K562 (cell line): Measurements from ENCODE around the gene CDKN2AIPNL.

Source experiments
- CTCF ChIP-seq, 3 experiments: IDR thresholded peaks in 2 of 3; conservative IDR thresholded peaks in 1 of 3; 2 replicates each; pipeline ENCODE4 v1.5.1; 2011 to 2012; ENCODE audit warnings: low read length in 3 of 3, mild to moderate bottlenecking in 3 of 3, control low read depth in 2 of 3, improper control_type of control experiment in 1 of 3, inconsistent platforms in 1 of 3, low read depth in 1 of 3, mixed read lengths in 1 of 3, moderate library complexity in 1 of 3; ENCODE audit not compliant: insufficient read depth in 2 of 3
- GATAD2A ChIP-seq: fragments of 450-650 bp; IDR thresholded peaks from 2 replicates; pipeline ENCODE4 v1.6.1; 2017
- HNRNPK ChIP-seq: fragments of 200-400 bp; formaldehyde crosslinking; IDR thresholded peaks from one replicate; pipeline ENCODE4 v1.6.1; 2018; ENCODE audit warnings: mild to moderate bottlenecking, low read depth, low read length; ENCODE audit not compliant: poor library complexity, severe bottlenecking
- JUND ChIP-seq, 2 experiments: IDR thresholded peaks; 2 replicates in 1 of 2; 3 replicates in 1 of 2; pipeline ENCODE4 v1.6.1; 2011; ENCODE audit warnings: borderline replicate concordance in 2 of 2, low read depth in 2 of 2, low read length in 2 of 2, improper control_type of control experiment in 1 of 2, missing biosample characterization in 1 of 2, missing genetic modification characterization in 1 of 2, missing genetic modification reagents in 1 of 2
- MAFK ChIP-seq: IDR thresholded peaks from 2 replicates; pipeline ENCODE4 v1.6.1; 2011; ENCODE audit warnings: low read length, improper control_type of control experiment
- NR2C2 ChIP-seq, 2 experiments: fragments of 200-800 bp in 1 of 2; sonication (Bioruptor generic) in 1 of 2; sonication (generic) in 1 of 2; formaldehyde crosslinking in 1 of 2; IDR thresholded peaks; 2 replicates each; pipeline versions ENCODE4 v1.6.1 to v1.8.0; 2016 to 2022; ENCODE audit warnings: mild to moderate bottlenecking in 1 of 2, missing compliant biosample characterization in 1 of 2, missing genetic modification characterization in 1 of 2, missing genetic modification reagents in 1 of 2
- REST ChIP-seq, 2 experiments: fragments of 450-650 bp; formaldehyde crosslinking in 1 of 2; IDR thresholded peaks; 2 replicates each; pipeline versions ENCODE4 v1.4.0 to v1.6.1; 2014 to 2020; ENCODE audit warnings: mild to moderate bottlenecking in 2 of 2, borderline replicate concordance in 1 of 2, low read depth in 1 of 2
- TFE3 ChIP-seq: fragments of 450-650 bp; formaldehyde crosslinking; IDR thresholded peaks from 2 replicates; pipeline ENCODE4 v1.4.0; 2020; ENCODE audit warnings: mild to moderate bottlenecking, mixed read lengths
- U2AF2 ChIP-seq: fragments of 200-400 bp; formaldehyde crosslinking; optimal IDR thresholded peaks from 2 replicates; pipeline ENCODE3; 2017; ENCODE audit warnings: low read depth, mild to moderate bottlenecking, low read length
- ZBTB11 ChIP-seq, 3 experiments: fragments of 200-800 bp in 1 of 3; fragments of 250-450 bp in 1 of 3; fragments of 450-650 bp in 1 of 3; sonication (Bioruptor Pico) in 1 of 3; sonication (Bioruptor generic) in 1 of 3; formaldehyde crosslinking in 1 of 3; IDR thresholded peaks; 2 replicates each; pipeline versions ENCODE4 v1.6.1 to v1.8.0; 2016 to 2022; ENCODE audit warnings: mild to moderate bottlenecking in 2 of 3, missing genetic modification characterization in 2 of 3, missing compliant biosample characterization in 1 of 3, moderate library complexity in 1 of 3
- ZBTB33 ChIP-seq: sonication (generic); formaldehyde crosslinking; IDR thresholded peaks from 2 replicates; pipeline ENCODE4 v1.8.1; 2023; ENCODE audit warnings: mild to moderate bottlenecking, missing genetic modification reagents

GRCh38 chr5:134455466-134455865 lies 43.8 kb upstream of the CDKN2AIPNL start:
- no peak for TF ChIP-seq ZBTB11 (CRISPR knock-in tag; IDR thresholded peaks at IDR 0.05)
- no peak for TF ChIP-seq ZBTB33 (CRISPR knock-in tag)
- no peak for TF ChIP-seq TFE3 (CRISPR knock-in tag)
- TF ChIP-seq U2AF2: no peak
- TF ChIP-seq CTCF (IDR thresholded peaks at IDR 0.05 in 2 of 3, conservative IDR thresholded peaks at IDR 0.05 in 1 of 3; ENCODE audit: insufficient read depth in 2 of 3, low read depth in 1 of 3, low read length in 3 of 3): no peak
- no peak for TF ChIP-seq HNRNPK
- no peak for TF ChIP-seq REST (IDR thresholded peaks at IDR 0.05; ENCODE audit: borderline replicate concordance)
- no peak for TF ChIP-seq REST (CRISPR knock-in tag; IDR thresholded peaks at IDR 0.05; ENCODE audit: low read depth)
- no peak for TF ChIP-seq JUND (IDR thresholded peaks at IDR 0.05; ENCODE audit: borderline replicate concordance, low read depth, low read length)
- no peak for TF ChIP-seq JUND (tag; IDR thresholded peaks at IDR 0.05; ENCODE audit: borderline replicate concordance, low read depth, low read length)
- TF ChIP-seq GATAD2A: no peak
- no peak for TF ChIP-seq NR2C2 (CRISPR knock-in tag; IDR thresholded peaks at IDR 0.05)
- no peak for TF ChIP-seq NR2C2 (tag; IDR thresholded peaks at IDR 0.05)
- TF ChIP-seq MAFK: no peak
